Gastrocnemius medialis (tissue), 4 donors: ENCODE data around the gene MARCHF2. TPM values are rescaled to one million over a fixed set of nuclear protein-coding genes. Genes with fewer than 3 reads are reported as not detected.
"Not testable (repeated sequence)": the region's sequence is repeated elsewhere in the genome, so short reads cannot be mapped to it uniquely, and the experiment has no call there.

Source experiments
- ATAC-seq, 2 donors: fragments of 150-250 bp; one replicate each; pipeline ENCODE4 v1.9.1; 2016
- DNase-seq, 2 donors: peaks; one replicate each; pipeline ENCODE4 v3.0.0-alpha.2; 2019
- H3K27ac ChIP-seq, 4 donors: fragments of 200-600 bp; sonication (generic); 1 replicate in 1 of 4; 2 replicates in 3 of 4; pipeline ENCODE4 v1.5.1; 2016 to 2018; ENCODE audit warnings: mild to moderate bottlenecking in 2 of 4, moderate library complexity in 1 of 4
- H3K27me3 ChIP-seq, 3 donors: fragments of 200-600 bp; sonication (generic) in 2 of 3; 1 replicate in 1 of 3; 2 replicates in 2 of 3; pipeline versions ENCODE4 v1.5.1 to v1.6.0; 2016 to 2019; ENCODE audit warnings: mild to moderate bottlenecking in 1 of 3, moderate library complexity in 1 of 3
- H3K36me3 ChIP-seq, 2 donors: fragments of 200-600 bp; sonication (generic) in 1 of 2; one replicate each; pipeline ENCODE4 v1.5.1; 2017 to 2018
- H3K4me1 ChIP-seq, 2 donors: fragments of 200-600 bp; sonication (generic) in 1 of 2; one replicate each; pipeline ENCODE4 v1.5.1; 2016 to 2017; ENCODE audit warnings: mild to moderate bottlenecking in 2 of 2
- H3K4me3 ChIP-seq, 4 donors: fragments of 200-600 bp; sonication (generic) in 3 of 4; 1 replicate in 1 of 4; 2 replicates in 3 of 4; pipeline ENCODE4 v1.5.1; 2016 to 2019; ENCODE audit warnings: mild to moderate bottlenecking in 2 of 4
- H3K9me3 ChIP-seq, 3 donors: fragments of 200-600 bp; sonication (generic) in 2 of 3; 1 replicate in 1 of 3; 2 replicates in 2 of 3; pipeline ENCODE4 v1.5.1; 2016 to 2019
- CTCF ChIP-seq, 5 experiments: fragments of 450-650 bp in 3 of 5; fragments of 200-600 bp in 2 of 5; sonication (generic) in 2 of 5; IDR thresholded peaks in 4 of 5; conservative IDR thresholded peaks in 1 of 5; 1 replicate in 4 of 5; 2 replicates in 1 of 5; pipeline ENCODE4 v1.5.1; 2016 to 2019; ENCODE audit warnings: antibody characterized with exemption in 5 of 5, mild to moderate bottlenecking in 3 of 5, moderate library complexity in 3 of 5
- POLR2A ChIP-seq, 2 donors: fragments of 450-650 bp; IDR thresholded peaks; one replicate each; pipeline ENCODE4 v1.6.1; 2017; ENCODE audit warnings: antibody characterized with exemption in 2 of 2, mild to moderate bottlenecking in 2 of 2, moderate library complexity in 2 of 2
- in situ Hi-C, 4 donors: fragments of 200-750 bp; cut with MboI; loops; one replicate each; pipeline versions ENCODE4 v1.15.0 to v1.8.0; 2017; ENCODE audit warnings: low sequenced_read_pairs in 4 of 4
- intact Hi-C: fragments of 100-400 bp; cut with DNase I; formaldehyde crosslinking; loops from one replicate; pipeline ENCODE4 v1.15.1; 2023; ENCODE audit warnings: low total_unique reads
- total RNA-seq, 4 donors: library from RNA; depleted of rRNA; stranded (reverse); fragments of >200 nt; gene quantifications; one replicate each; pipeline versions ENCODE4 v1.1.0 to v1.2.3, GENCODE V29; 2016

The MARCHF2 gene
- total RNA-seq, 4 donors from 2014 or later: 173 to 183 (median 176) TPM

- Histone ChIP-seq H3K27ac (no peak overlapping the region), H3K36me3 (peaks cover 0 to 5% of the 10 kb centered on the region in 2 donors), H3K27me3 (no peaks in the 10 kb centered on the region), H3K9me3 (no peaks in the 10 kb centered on the region), H3K4me1 (peaks cover 13 to 16% of the 10 kb centered on the region in 2 donors), H3K4me3 (no peak overlapping the region)
- TF ChIP-seq CTCF (IDR thresholded peaks at IDR 0.05 in 4 of 5, conservative IDR thresholded peaks at IDR 0.05 in 1 of 5): no peak
- TF ChIP-seq POLR2A (IDR thresholded peaks at IDR 0.05): no peak
- DNase-seq: no peak
- no peak for ATAC-seq
- in situ Hi-C loops (no loop called here), intact Hi-C loops (no loop called here)
Observed at GRCh38 chr19:8441725-8442544, 28.8 kb downstream of the MARCHF2 start.

GRCh38 chr19:8444140-8444676, 31.1 kb downstream of the MARCHF2 start:
- in situ Hi-C loops, ATAC-seq, H3K36me3 ChIP-seq, H3K9me3 ChIP-seq, H3K27me3 ChIP-seq, DNase-seq: not testable (repeated sequence)
- Histone ChIP-seq H3K27ac (peak overlapping the region; percentile 91 to 98 (median 97)), H3K4me3 (peak overlapping the region; percentile 61 to 92 (median 88)), H3K4me1 (peaks cover 36 to 39% of the 10 kb centered on the region in 2 donors)
- intact Hi-C loops: loop anchor here (1.0 to 2.0 kb wide), 2 partner anchors 31 to 69 kb away; partner anchors contain the start of gene MARCHF2

- H3K36me3 ChIP-seq: no peaks in the 10 kb centered on the region
- intact Hi-C loops (loop anchor here (1.0 to 2.0 kb wide), 2 partner anchors 32 to 68 kb away; partner anchors contain the start of gene MARCHF2), in situ Hi-C loops (no loop called here)
- H3K4me3 ChIP-seq: peak within 1 kb of the TSS; percentile 86 to 92 (median 90)
- TF ChIP-seq POLR2A (IDR thresholded peaks at IDR 0.05) (peak; percentile 97), CTCF (IDR thresholded peaks at IDR 0.05 in 4 of 5, conservative IDR thresholded peaks at IDR 0.05 in 1 of 5) (no peak)
- DNase-seq (peak; percentile 98 to 99), ATAC-seq (peak; percentile 93 to 94)
- H3K27ac ChIP-seq: peak within 1 kb of the TSS; percentile 91 to 98 (median 97)
- no peaks in the 10 kb centered on the region for H3K27me3 ChIP-seq
- H3K4me1 ChIP-seq: peaks cover 39 to 41% of the 10 kb centered on the region in 2 donors
- no peaks in the 10 kb centered on the region for H3K9me3 ChIP-seq
Observed at GRCh38 chr19:8444677-8445487, 31.8 kb downstream of the MARCHF2 start, which contains the start of gene HNRNPM. Gene HNRNPM (plus strand): TSS chr19:8444975. CDS start chr19:8444999, 24 bp downstream.

GRCh38 chr19:8445488-8446001, 32.4 kb downstream of the MARCHF2 start:
- peak overlapping the region; percentile 91 to 98 (median 97) for H3K27ac ChIP-seq
- H3K27me3 ChIP-seq: no peaks in the 10 kb centered on the region
- intact Hi-C loops: loop anchor here (2.0 kb wide), 1 partner anchor 67 kb away; no protein-coding TSS in a partner anchor
- TF ChIP-seq CTCF (IDR thresholded peaks at IDR 0.05 in 4 of 5, conservative IDR thresholded peaks at IDR 0.05 in 1 of 5) (no peak), POLR2A (IDR thresholded peaks at IDR 0.05) (no peak)
- peak; percentile 49 to 65 for ATAC-seq
- in situ Hi-C loops: no loop called here
- DNase-seq: peak; percentile 14 to 44
- no peaks in the 10 kb centered on the region for H3K36me3 ChIP-seq
- peaks cover 44 to 48% of the 10 kb centered on the region in 2 donors for H3K4me1 ChIP-seq
- H3K9me3 ChIP-seq: no peaks in the 10 kb centered on the region
- peak overlapping the region; percentile 86 to 92 (median 90) for H3K4me3 ChIP-seq
